K562 treated with DMSO at 1 percent for 48 hours (cell line): ENCODE results near the gene UBL5. TPM values are rescaled to one million over a fixed set of nuclear protein-coding genes. Genes with fewer than 3 reads are reported as not detected.

Source experiments
- total RNA-seq: library from RNA; unstranded; fragments of 300-600 nt; gene quantifications from 2 replicates; pipeline ENCODE4 v1.2.3, GENCODE V29; 2022; ENCODE audit warnings: low replicate concordance; ENCODE audit errors: extremely low read depth

Gene UBL5
- total RNA-seq: not detected in 2 replicates

DNA sequence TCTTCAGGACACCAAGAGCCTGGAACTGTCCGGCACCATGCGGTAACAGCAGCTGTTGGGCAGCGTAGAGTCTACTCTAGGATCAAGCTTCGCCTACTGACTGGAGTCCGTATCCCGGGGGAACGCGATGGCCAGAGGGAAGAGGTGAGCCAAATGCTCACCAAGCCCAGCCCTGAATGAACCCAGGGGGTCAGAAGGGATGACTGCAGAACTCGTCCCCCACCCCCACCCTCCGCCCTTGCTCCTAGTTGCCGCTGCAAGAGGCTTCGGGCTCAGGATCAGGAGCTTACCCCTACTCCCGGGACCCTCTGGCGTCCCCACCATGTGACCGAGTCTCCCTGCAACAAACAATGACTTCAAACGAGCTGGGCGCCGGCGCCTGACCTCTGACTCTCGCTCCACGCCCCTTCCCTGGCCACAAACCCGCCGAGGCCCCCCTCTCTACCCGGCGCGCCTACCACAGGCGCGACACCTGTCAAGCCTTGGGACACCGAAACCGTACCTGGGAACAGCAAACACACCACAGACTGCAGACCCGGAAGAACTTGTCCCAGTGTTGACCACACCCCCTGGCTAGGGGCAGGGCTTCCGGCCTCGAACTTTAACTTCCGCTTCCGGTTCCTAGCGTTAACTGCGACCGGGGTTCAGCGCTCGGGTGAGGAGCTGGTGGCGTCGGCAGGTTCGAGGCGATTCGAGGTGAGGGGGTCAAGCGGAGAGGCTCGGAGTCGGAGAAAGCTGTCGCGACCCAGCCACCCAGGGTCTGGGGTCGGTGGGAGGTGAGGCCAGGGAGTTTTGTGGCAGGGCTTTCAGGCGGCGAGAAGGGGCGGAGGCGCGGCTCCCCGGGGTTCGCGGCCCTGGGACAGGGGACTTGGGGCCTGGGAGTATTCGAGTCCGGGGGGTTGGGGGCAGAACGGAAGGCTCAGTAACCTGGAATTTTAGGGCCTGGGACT is at the start of gene UBL5:
TSS of gene UBL5 (plus strand) at position 630 of the 950 bp plus-strand sequence. CDS start 420 bp downstream, outside the sequence.

DNA sequence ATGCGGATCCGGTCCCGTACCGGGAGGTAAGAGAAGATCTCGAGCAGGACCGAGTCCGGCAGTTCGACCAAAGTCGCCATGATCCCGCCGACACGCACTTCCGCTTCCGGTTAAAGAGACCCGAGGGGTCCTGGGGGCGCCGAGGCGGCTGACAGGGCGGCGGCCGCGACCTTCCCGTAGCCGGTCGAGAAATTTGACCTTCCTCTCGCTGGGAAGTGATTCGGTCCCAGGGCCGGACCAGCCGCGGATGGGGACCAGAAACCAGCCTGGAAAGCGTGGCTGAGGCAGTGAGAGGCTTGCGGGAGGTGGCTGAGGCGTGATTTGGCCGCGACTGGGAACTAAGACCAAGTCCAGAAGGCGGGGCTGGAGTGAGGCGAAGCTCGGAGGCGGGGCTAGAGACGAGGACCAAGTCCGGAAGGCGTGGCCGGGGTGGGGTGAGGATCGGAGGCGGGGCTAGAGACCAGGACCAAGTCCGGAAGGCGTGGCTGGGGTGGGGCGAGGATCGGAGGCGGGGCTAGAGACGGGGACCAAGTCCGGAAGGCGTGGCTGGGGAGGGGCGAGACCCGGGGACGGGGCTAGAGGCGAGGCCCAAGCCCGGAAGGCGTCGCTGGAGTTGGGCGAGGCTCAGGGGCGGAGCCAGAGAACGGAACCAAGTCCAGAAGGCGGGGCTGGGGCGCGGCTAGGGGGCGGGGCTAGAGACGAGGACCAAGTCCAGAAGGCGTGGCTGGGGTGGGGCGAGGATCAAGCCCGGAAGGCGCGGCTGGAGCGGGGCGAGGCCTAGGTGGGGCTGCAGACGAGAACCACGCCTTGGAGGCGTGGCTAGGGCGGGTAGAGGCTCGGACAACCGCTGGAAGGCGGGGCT is 8.8 kb upstream of the UBL5 start, which contains the start of gene FBXL12:
TSS of gene FBXL12 (minus strand) at position 346 of the 862 bp plus-strand sequence. CDS start at position 80, 266 bp downstream.

DNA sequence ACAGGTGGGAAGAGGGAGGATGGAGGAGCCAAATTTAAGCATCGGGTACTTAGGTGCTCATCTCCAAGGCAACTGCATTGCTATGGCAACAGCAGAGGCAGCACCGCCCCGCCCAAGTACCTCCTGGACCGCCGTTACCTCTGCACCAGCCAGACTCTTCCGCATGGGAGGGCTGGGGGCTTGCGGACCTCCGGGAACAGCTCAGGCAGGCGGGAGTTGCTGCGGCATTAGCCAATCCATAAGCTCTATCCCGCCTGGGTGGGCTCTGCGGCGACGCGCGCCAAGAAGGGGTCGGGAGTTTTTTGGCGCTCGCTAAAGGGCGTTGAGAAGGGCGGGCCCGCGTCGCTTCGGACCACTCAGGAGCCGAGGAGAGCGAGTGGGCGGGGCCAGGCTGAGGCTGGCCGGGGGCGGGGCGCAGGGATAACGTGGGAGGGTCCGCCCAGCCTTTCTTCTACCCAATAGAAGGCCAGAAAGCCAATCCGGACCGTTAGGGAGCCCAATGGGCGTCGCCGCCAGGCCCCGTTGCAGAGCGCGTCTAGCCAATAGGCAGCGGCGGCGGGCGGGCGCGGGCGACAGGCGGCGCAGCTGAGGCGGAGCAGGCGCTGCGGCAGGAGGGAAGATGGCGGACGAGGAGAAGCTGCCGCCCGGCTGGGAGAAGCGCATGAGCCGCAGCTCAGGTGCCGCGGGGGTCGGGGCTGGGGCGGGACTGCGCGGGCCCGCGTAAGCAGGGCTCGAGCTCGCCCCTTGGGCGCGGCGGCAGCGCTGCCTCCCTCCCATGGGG is 7.2 kb downstream of the UBL5 start, which contains the start of gene PIN1:
TSS of gene PIN1 (plus strand) at position 593 of the 781 bp plus-strand sequence. CDS start at position 620, 27 bp downstream.

Other genes with a start within 250 kb of the UBL5 start
- not detected in 2 replicates for gene ZNF121, start 243.4 kb upstream of the UBL5 start, total RNA-seq
- gene ZNF561, start 206.7 kb upstream of the UBL5 start, total RNA-seq: not detected in 2 replicates
- gene ZNF562, start 152.8 kb upstream of the UBL5 start, total RNA-seq: not detected in 2 replicates
- gene ZNF846, start 59.2 kb upstream of the UBL5 start, total RNA-seq: not detected in 2 replicates
- not detected in 2 replicates for gene FBXL12, start 8.8 kb upstream of the UBL5 start, total RNA-seq
- gene PIN1, start 7.4 kb downstream of the UBL5 start, total RNA-seq: not detected in 2 replicates
- gene OLFM2, start 108.6 kb downstream of the UBL5 start, total RNA-seq: not detected in 2 replicates
- not detected in 2 replicates for gene COL5A3, start 182.6 kb downstream of the UBL5 start, total RNA-seq
- not detected in 2 replicates for gene RDH8, start 185.6 kb downstream of the UBL5 start, total RNA-seq